ENCODE measurements around the gene RILPL2. TPM values are rescaled to one million over a fixed set of nuclear protein-coding genes. Genes with fewer than 3 reads are reported as not detected.
"Not testable (repeated sequence)": the region's sequence is repeated elsewhere in the genome, so short reads cannot be mapped to it uniquely, and the experiment has no call there.

The RILPL2 gene
- polyA plus RNA-seq, 3 donors, result 19.3 to 25.1 (median 21.0) TPM

- no peaks in the 10 kb centered on the region for H3K9me3 Mint-ChIP-seq
- H3K27me3 Mint-ChIP-seq (ENCODE audit: low read depth in 3 of 3), result peaks cover 0 to 6% (median 0%) of the 10 kb centered on the region in 3 donors
- peak overlapping the region; percentile 89 to 90 for H3K4me3 Mint-ChIP-seq
- Histone ChIP-seq H3K79me2 (ENCODE audit: insufficient read depth, low read length) (peaks cover 74% of the 10 kb centered on the region), H3K27me3 (ENCODE audit: control insufficient read depth in 2 of 2, insufficient read depth in 2 of 2, low read length in 2 of 2) (no peaks in the 10 kb centered on the region), H3K4me2 (replicated peaks; ENCODE audit: extremely low read depth, low read length, poor library complexity, severe bottlenecking) (peak overlapping the region; percentile 88), H3K27ac (ENCODE audit: low read depth in 1 of 2, low read length in 2 of 2) (peak overlapping the region; percentile 75 to 85), H3K4me3 (replicated peaks in 1 of 3; ENCODE audit: low read depth in 2 of 3, low read length in 3 of 3) (peak overlapping the region; percentile 79 to 93 (median 89)), H3K9me3 (replicated peaks in 1 of 2; ENCODE audit: control insufficient read depth in 1 of 2, insufficient read depth in 1 of 2, low read length in 2 of 2) (no peaks in the 10 kb centered on the region), H3K9ac (ENCODE audit: insufficient read depth, low read length, poor library complexity, severe bottlenecking) (peak overlapping the region; percentile 61), H2AFZ (ENCODE audit: insufficient read depth, low read depth, low read length, poor library complexity, severe bottlenecking) (peak overlapping the region; percentile 88), H3K36me3 (replicated peaks in 1 of 2; ENCODE audit: control insufficient read depth in 1 of 2, insufficient read depth in 2 of 2, low read length in 2 of 2) (peaks cover 4 to 9% of the 10 kb centered on the region in 2 donors), H4K20me1 (ENCODE audit: insufficient read depth, low read length) (peaks cover 35% of the 10 kb centered on the region), H3K4me1 (ENCODE audit: control insufficient read depth in 1 of 2, insufficient read depth in 2 of 2, low read length in 2 of 2) (peaks cover 53 to 65% of the 10 kb centered on the region in 2 donors)
- peaks cover 57% of the 10 kb centered on the region for H3K4me1 Mint-ChIP-seq
- intact Hi-C loops (cut with micrococcal nuclease), result loop anchor here (5.0 kb wide), 1 partner anchor 44 kb away; no protein-coding TSS in a partner anchor
- peaks cover 8 to 13% of the 10 kb centered on the region in 2 donors for H3K36me3 Mint-ChIP-seq
- DNase-seq, result peak; percentile 46 to 76 (median 51)
- WGBS (ENCODE audit: insufficient coverage), result 0% methylated on average over 39 of the region's 52 CpGs
- H3K27ac Mint-ChIP-seq, result peak overlapping the region; percentile 88 to 93 (median 91)
- TF ChIP-seq, protein P1, sequence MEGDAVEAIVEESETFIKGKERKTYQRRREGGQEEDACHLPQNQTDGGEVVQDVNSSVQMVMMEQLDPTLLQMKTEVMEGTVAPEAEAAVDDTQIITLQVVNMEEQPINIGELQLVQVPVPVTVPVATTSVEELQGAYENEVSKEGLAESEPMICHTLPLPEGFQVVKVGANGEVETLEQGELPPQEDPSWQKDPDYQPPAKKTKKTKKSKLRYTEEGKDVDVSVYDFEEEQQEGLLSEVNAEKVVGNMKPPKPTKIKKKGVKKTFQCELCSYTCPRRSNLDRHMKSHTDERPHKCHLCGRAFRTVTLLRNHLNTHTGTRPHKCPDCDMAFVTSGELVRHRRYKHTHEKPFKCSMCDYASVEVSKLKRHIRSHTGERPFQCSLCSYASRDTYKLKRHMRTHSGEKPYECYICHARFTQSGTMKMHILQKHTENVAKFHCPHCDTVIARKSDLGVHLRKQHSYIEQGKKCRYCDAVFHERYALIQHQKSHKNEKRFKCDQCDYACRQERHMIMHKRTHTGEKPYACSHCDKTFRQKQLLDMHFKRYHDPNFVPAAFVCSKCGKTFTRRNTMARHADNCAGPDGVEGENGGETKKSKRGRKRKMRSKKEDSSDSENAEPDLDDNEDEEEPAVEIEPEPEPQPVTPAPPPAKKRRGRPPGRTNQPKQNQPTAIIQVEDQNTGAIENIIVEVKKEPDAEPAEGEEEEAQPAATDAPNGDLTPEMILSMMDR (IDR thresholded peaks at IDR 0.05), result peak; percentile 8
Measured at GRCh38 chr12:123388177-123388950, 48.1 kb downstream of the RILPL2 start.

- peaks cover 67% of the 10 kb centered on the region for H3K79me2 ChIP-seq (ENCODE audit: insufficient read depth, low read length)
- H3K9me3 ChIP-seq (replicated peaks in 1 of 2; ENCODE audit: control insufficient read depth in 1 of 2, insufficient read depth in 1 of 2, low read length in 2 of 2), result no peaks in the 10 kb centered on the region
- peak overlapping the region; percentile 61 for H3K9ac ChIP-seq (ENCODE audit: insufficient read depth, low read length, poor library complexity, severe bottlenecking)
- peaks cover 51% of the 10 kb centered on the region for H3K4me1 Mint-ChIP-seq
- no peaks in the 10 kb centered on the region for H3K27me3 ChIP-seq (ENCODE audit: control insufficient read depth in 2 of 2, insufficient read depth in 2 of 2, low read length in 2 of 2)
- H4K20me1 ChIP-seq (ENCODE audit: insufficient read depth, low read length), result peaks cover 30% of the 10 kb centered on the region
- peak overlapping the region; percentile 88 to 93 (median 91) for H3K27ac Mint-ChIP-seq
- H3K36me3 Mint-ChIP-seq, result peaks cover 7 to 10% of the 10 kb centered on the region in 2 donors
- peaks cover 53 to 64% of the 10 kb centered on the region in 2 donors for H3K4me1 ChIP-seq (ENCODE audit: control insufficient read depth in 1 of 2, insufficient read depth in 2 of 2, low read length in 2 of 2)
- peak overlapping the region; percentile 79 to 93 (median 89) for H3K4me3 ChIP-seq (replicated peaks in 1 of 3; ENCODE audit: low read depth in 2 of 3, low read length in 3 of 3)
- peak overlapping the region; percentile 88 for H3K4me2 ChIP-seq (replicated peaks; ENCODE audit: extremely low read depth, low read length, poor library complexity, severe bottlenecking)
- peak overlapping the region; percentile 89 to 90 for H3K4me3 Mint-ChIP-seq
- intact Hi-C loops (cut with micrococcal nuclease), result loop anchor here (5.0 kb wide), 1 partner anchor 45 kb away; no protein-coding TSS in a partner anchor
- peaks cover 4 to 9% of the 10 kb centered on the region in 2 donors for H3K36me3 ChIP-seq (replicated peaks in 1 of 2; ENCODE audit: control insufficient read depth in 1 of 2, insufficient read depth in 2 of 2, low read length in 2 of 2)
- H3K9me3 Mint-ChIP-seq, result no peaks in the 10 kb centered on the region
- TF ChIP-seq, protein P1 (IDR thresholded peaks at IDR 0.05), result no peak
- peak overlapping the region; percentile 88 for H2AFZ ChIP-seq (ENCODE audit: insufficient read depth, low read depth, low read length, poor library complexity, severe bottlenecking)
- peak in 2 of 3 donors; percentile 12 to 24 for DNase-seq
- WGBS (ENCODE audit: insufficient coverage), result 100% methylated on average over 2 of the region's 8 CpGs
- peaks cover 0 to 6% (median 0%) of the 10 kb centered on the region in 3 donors for H3K27me3 Mint-ChIP-seq (ENCODE audit: low read depth in 3 of 3)
- H3K27ac ChIP-seq (ENCODE audit: low read depth in 1 of 2, low read length in 2 of 2), result peak overlapping the region; percentile 75 to 85
Measured at GRCh38 chr12:123387508-123388176, 48.8 kb downstream of the RILPL2 start.

DNA sequence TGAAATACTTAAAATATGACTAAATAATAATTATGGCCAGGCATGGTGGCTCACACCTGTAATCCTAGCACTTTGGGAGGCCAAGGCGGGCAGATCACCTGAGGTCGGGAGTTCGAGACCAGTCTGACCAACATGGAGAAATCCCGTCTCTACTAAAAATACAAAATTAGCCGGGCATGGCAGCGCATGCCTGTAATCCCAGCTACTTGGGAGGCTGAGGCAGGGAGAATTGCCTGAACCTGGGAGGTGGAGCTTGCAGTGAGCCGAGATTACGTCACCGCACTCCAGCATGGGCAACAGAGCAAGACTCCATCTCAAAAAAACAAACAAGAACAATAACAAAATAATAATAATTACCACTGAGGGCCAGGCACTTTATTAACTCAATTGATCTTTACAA is 50.9 kb downstream of the RILPL2 start:
- not testable (repeated sequence) for H3K4me3 Mint-ChIP-seq; H2AFZ ChIP-seq (ENCODE audit: insufficient read depth, low read depth, low read length, poor library complexity, severe bottlenecking); H3K27ac ChIP-seq (ENCODE audit: low read depth in 1 of 2, low read length in 2 of 2); H3K4me3 ChIP-seq (replicated peaks in 1 of 3; ENCODE audit: low read depth in 2 of 3, low read length in 3 of 3); H3K9me3 Mint-ChIP-seq; H3K27me3 Mint-ChIP-seq (ENCODE audit: low read depth in 3 of 3); H4K20me1 ChIP-seq (ENCODE audit: insufficient read depth, low read length); H3K9ac ChIP-seq (ENCODE audit: insufficient read depth, low read length, poor library complexity, severe bottlenecking); H3K27ac Mint-ChIP-seq; H3K27me3 ChIP-seq (ENCODE audit: control insufficient read depth in 2 of 2, insufficient read depth in 2 of 2, low read length in 2 of 2); H3K4me2 ChIP-seq (replicated peaks; ENCODE audit: extremely low read depth, low read length, poor library complexity, severe bottlenecking); DNase-seq; H3K9me3 ChIP-seq (replicated peaks in 1 of 2; ENCODE audit: control insufficient read depth in 1 of 2, insufficient read depth in 1 of 2, low read length in 2 of 2); H3K36me3 Mint-ChIP-seq; H3K36me3 ChIP-seq (replicated peaks in 1 of 2; ENCODE audit: control insufficient read depth in 1 of 2, insufficient read depth in 2 of 2, low read length in 2 of 2)
- intact Hi-C loops (cut with micrococcal nuclease), result loop anchor here (2.0 to 5.0 kb wide), 2 partner anchors 21 to 47 kb away; partner anchors contain the start of gene SBNO1 (in 1 of the 2)
- Histone ChIP-seq H3K79me2 (ENCODE audit: insufficient read depth, low read length) (peaks cover 54% of the 10 kb centered on the region), H3K4me1 (ENCODE audit: control insufficient read depth in 1 of 2, insufficient read depth in 2 of 2, low read length in 2 of 2) (peaks cover 36 to 43% of the 10 kb centered on the region in 2 donors)
- 100% methylated on average over 2 of the region's 9 CpGs for WGBS (ENCODE audit: insufficient coverage)
- peaks cover 35% of the 10 kb centered on the region for H3K4me1 Mint-ChIP-seq

All from CD14-positive monocyte (primary cell).